Smooth muscle cell (in vitro differentiated cells): ENCODE data around the gene COG4. TPM values are rescaled to one million over a fixed set of nuclear protein-coding genes. Genes with fewer than 3 reads are reported as not detected.

Experiments used
- DNase-seq: peaks from one replicate; lab custom pipeline; 2025; ENCODE audit not compliant: unreplicated experiment; lab: John Stamatoyannopoulos, UW
- H2AFZ ChIP-seq: fragments of 200-600 bp; sonication (generic); 2 replicates; pipeline ENCODE4 v1.6.0; 2016; ENCODE audit warnings: antibody characterized with exemption, low read depth, mild to moderate bottlenecking
- H3F3A ChIP-seq: fragments of 200-600 bp; sonication (generic); 2 replicates; pipeline ENCODE4 v1.6.0; 2017; ENCODE audit warnings: antibody characterized with exemption, low read depth
- H3K27ac ChIP-seq: fragments of 200-600 bp; sonication (generic); 2 replicates; pipeline ENCODE4 v1.5.1; 2016; ENCODE audit warnings: low read depth, mild to moderate bottlenecking
- H3K27me3 ChIP-seq: fragments of 200-600 bp; sonication (generic); 2 replicates; pipeline ENCODE4 v1.6.1; 2016; ENCODE audit warnings: low read depth, mild to moderate bottlenecking
- H3K36me3 ChIP-seq: fragments of 200-600 bp; sonication (generic); 2 replicates; pipeline ENCODE4 v1.5.1; 2016; ENCODE audit warnings: low read depth
- H3K4me1 ChIP-seq: fragments of 200-600 bp; sonication (generic); 2 replicates; pipeline ENCODE4 v1.5.1; 2016; ENCODE audit warnings: low read depth
- H3K4me2 ChIP-seq: fragments of 200-600 bp; sonication (generic); 2 replicates; pipeline ENCODE4 v1.6.0; 2016; ENCODE audit warnings: mild to moderate bottlenecking
- H3K4me3 ChIP-seq: fragments of 200-600 bp; sonication (generic); 2 replicates; pipeline ENCODE4 v1.5.1; 2016; ENCODE audit warnings: mild to moderate bottlenecking
- H3K79me2 ChIP-seq: fragments of 200-600 bp; sonication (generic); 2 replicates; pipeline ENCODE4 v1.6.0; 2016; ENCODE audit warnings: low read depth, mild to moderate bottlenecking
- H3K9ac ChIP-seq: fragments of 200-600 bp; sonication (generic); 2 replicates; pipeline ENCODE4 v1.6.0; 2016; ENCODE audit warnings: low read depth
- H3K9me3 ChIP-seq: fragments of 200-600 bp; sonication (generic); replicated peaks from 2 replicates; pipeline ENCODE4 v1.5.1; 2016; ENCODE audit warnings: low read depth
- H4K20me1 ChIP-seq: fragments of 200-600 bp; sonication (generic); 2 replicates; pipeline ENCODE4 v1.6.0; 2016; ENCODE audit warnings: low read depth
- CTCF ChIP-seq: fragments of 200-600 bp; sonication (generic); IDR thresholded peaks from 2 replicates; pipeline ENCODE4 v1.5.1; 2017; ENCODE audit warnings: borderline replicate concordance, mild to moderate bottlenecking, antibody characterized with exemption; ENCODE audit not compliant: insufficient read depth, poor library complexity, severe bottlenecking
- WGBS: methylation state at CpG from one replicate; pipeline ENCODE4 v1.1.7; 2016; ENCODE audit warnings: low lambda C conversion rate; 5-methylcytosine and 5-hydroxymethylcytosine counted together
- polyA plus RNA-seq: library from polyadenylated mRNA; unstranded; fragments of >200 nt; fragmentation: Nextera tagmentation; extraction: Ambion mirVana; gene quantifications from 2 replicates; pipeline ENCODE4 v1.2.1, GENCODE V29; 2016
- total RNA-seq: library from RNA; depleted of rRNA; stranded (reverse); fragments of >200 nt; gene quantifications from 2 replicates; pipeline ENCODE4 v1.2.3, GENCODE V29; 2014

COG4 gene
- total and polyA plus RNA-seq, 2 experiments from 2014 or later: 49.4 to 61.9 TPM

DNA sequence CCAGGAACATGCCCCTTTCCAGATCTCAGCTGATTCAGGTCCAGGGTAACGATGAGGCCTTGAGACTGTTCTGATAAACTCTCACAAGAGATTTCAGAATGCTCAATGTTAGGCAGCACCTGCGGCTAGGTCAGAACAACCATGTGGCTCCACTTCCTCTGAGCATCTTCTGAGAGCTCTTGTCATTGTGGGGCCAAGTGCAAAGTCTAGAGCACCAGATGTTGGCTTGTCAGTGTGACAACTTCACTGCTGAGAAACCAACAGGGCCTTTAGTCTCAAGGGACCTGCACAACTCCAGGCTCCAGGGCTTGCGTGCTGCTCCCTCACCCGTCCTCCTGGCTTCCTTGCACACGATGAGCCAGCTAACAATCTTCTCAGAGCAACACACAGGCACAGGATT lies 39.9 kb downstream of the COG4 start:
- no peak overlapping the region for H3K9ac ChIP-seq
- H3K9me3 ChIP-seq: no peaks in the 10 kb centered on the region
- no peak overlapping the region for H2AFZ ChIP-seq
- H3K36me3 ChIP-seq: no peaks in the 10 kb centered on the region
- no peaks in the 10 kb centered on the region for H3K27me3 ChIP-seq
- no peak for TF ChIP-seq CTCF
- no peaks in the 10 kb centered on the region for H3K4me1 ChIP-seq
- WGBS: 98% methylated on average over 5 of the region's 5 CpGs
- no peak overlapping the region for H3K4me2 ChIP-seq
- no peak for DNase-seq
- no peaks in the 10 kb centered on the region for H3F3A ChIP-seq
- no peaks in the 10 kb centered on the region for H3K79me2 ChIP-seq
- no peak overlapping the region for H3K4me3 ChIP-seq
- no peaks in the 10 kb centered on the region for H4K20me1 ChIP-seq
- H3K27ac ChIP-seq: no peak overlapping the region

- no peak overlapping the region for H3K9ac ChIP-seq
- H3K27me3 ChIP-seq: no peaks in the 10 kb centered on the region
- 93% methylated on average over 4 of the region's 5 CpGs for WGBS
- peak overlapping the region; percentile 24 for H3K4me2 ChIP-seq
- H4K20me1 ChIP-seq: no peaks in the 10 kb centered on the region
- TF ChIP-seq CTCF: no peak
- H3K4me3 ChIP-seq: no peak overlapping the region
- peak overlapping the region; percentile 54 for H3K27ac ChIP-seq
- H3K4me1 ChIP-seq: no peaks in the 10 kb centered on the region
- no peak overlapping the region for H2AFZ ChIP-seq
- H3K36me3 ChIP-seq: no peaks in the 10 kb centered on the region
- DNase-seq: no peak
- H3K9me3 ChIP-seq: no peaks in the 10 kb centered on the region
- no peaks in the 10 kb centered on the region for H3K79me2 ChIP-seq
- H3F3A ChIP-seq: no peaks in the 10 kb centered on the region
Measured at GRCh38 chr16:70482624-70483023, 40.7 kb downstream of the COG4 start.

DNA sequence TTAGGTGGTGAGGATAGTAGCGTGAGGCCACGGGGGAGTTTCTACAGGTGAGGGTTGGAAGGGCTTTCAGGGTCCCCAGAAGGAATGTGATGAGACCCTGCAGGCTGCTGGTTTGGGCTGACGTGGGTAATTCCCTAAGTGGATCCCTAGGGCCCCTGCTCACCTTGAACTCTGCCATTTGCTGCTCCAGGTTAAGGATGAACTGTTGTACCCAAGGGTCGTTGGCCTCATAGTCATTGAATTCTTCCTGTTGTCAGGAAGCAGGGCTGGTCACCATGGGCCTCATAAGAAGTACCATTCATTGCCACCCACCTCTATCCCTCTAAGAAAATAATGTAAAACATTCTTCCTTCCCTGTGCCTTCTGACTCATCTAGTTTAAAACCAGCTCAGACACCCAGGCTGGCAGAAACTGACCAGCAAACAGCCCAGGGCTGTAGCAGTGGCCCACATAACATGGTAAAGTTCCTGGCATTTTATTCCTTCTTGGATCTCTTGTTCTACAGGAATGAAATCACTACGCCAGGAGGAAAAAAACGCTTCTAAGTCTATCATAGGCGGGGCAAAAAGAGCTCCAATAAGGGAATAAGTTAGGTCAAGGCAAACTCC lies 41.3 kb downstream of the COG4 start:
- Histone ChIP-seq H3K4me1 (no peaks in the 10 kb centered on the region), H4K20me1 (no peaks in the 10 kb centered on the region), H3K4me3 (no peak overlapping the region), H3K36me3 (no peaks in the 10 kb centered on the region), H3K9me3 (no peaks in the 10 kb centered on the region), H3K9ac (no peak overlapping the region), H2AFZ (no peak overlapping the region), H3K27me3 (no peaks in the 10 kb centered on the region), H3K4me2 (peak overlapping the region; percentile 24), H3F3A (peaks cover under 1% of the 10 kb centered on the region), H3K27ac (peak overlapping the region; percentile 54), H3K79me2 (no peaks in the 10 kb centered on the region)
- WGBS: 88% methylated on average over 7 of the region's 7 CpGs
- DNase-seq: no peak
- no peak for TF ChIP-seq CTCF
